UCSD-AML1 (cell line): ENCODE data around the gene NUDCD2.

Experiments
- DNase-seq: peaks from one replicate; lab custom pipeline; 2025; ENCODE audit not compliant: unreplicated experiment; lab: John Stamatoyannopoulos, UW

Gene NUDCD2, protein sequence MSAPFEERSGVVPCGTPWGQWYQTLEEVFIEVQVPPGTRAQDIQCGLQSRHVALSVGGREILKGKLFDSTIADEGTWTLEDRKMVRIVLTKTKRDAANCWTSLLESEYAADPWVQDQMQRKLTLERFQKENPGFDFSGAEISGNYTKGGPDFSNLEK

DNA sequence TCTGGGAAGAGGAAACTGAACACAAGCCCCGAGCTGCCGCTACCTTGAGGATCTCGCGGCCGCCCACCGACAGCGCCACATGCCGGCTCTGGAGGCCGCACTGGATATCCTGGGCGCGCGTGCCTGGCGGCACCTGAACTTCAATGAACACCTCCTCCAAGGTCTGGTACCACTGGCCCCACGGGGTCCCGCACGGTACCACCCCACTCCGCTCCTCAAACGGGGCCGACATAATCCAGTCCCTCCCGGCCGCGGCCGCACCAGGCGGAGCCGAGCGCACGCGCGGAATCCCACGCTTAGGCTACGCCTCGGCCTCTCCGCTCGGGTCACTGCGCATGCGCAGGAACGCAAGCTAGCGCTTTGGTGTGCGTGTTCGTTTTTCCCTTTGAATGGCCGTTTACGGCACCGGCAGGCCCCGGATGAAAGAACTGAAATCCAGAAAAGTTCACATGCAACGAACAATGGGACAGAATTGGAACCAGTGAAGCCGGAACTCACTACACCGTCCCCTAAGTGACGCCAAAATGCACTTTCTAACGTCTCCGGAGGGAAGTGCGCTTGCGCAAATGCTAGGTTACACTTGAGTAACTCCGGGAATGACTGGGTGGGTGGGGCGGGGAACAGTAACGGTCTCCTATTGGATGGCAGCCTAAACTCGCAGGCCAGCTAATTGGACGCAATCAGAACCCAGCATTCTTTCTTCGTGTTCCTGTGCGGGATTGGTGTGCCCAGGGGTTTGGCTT lies at the start of gene NUDCD2:
TSS of gene NUDCD2 (minus strand) at position 284 of the 743 bp plus-strand sequence. CDS start at position 232, 52 bp downstream.
- DNase-seq, result peak; percentile 97

DNA sequence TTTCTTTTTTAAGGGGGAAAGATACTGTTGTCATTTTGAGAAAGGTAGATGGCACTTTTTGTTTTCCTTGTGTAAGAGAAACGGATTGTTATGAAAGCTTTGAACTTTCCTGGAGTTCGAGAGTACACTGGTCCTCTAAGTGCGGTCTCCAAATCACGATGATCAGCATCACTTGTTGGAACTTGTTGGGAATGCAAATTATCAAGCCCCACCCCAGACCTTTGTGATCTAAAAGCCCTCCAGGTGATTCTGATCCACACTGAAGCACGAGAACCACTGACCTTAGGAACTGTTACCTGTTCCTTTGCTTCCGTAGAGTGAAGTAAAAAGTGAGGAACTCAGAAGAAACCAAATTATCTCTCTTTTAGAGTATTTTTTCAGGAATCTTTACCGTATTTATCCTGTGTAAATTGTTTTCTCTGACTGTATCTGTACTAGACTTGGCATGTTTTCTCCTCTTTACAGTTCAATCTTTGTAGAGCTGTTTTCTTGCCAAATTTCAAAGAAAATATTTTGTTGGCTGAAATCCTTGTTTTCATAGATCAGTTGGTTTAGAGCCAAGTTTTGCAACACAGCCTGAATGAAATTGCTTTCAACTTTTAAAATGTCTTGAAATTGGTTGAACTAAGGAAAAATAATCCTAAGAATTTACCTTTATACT lies 49.5 kb upstream of the NUDCD2 start:
- DNase-seq, result no peak

DNA sequence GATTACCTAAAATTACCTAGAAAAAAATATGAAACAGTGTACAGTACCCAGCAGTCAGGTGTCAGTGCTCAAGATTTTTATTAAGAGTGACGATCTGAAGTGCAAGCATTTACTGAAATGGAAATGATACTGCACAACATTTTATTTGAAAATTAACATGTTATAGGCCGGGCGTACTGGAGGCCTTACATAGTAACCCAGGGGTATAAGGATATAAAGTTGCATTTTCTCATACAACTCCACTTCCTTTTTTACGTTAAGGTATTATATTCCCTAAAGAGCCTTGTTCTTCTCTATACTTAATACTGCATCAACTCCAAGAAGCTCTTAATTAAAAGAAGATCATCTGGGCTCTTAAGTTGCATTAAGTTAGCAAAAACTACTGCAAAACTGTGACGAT lies 48.9 kb upstream of the NUDCD2 start:
- no peak for DNase-seq

DNA sequence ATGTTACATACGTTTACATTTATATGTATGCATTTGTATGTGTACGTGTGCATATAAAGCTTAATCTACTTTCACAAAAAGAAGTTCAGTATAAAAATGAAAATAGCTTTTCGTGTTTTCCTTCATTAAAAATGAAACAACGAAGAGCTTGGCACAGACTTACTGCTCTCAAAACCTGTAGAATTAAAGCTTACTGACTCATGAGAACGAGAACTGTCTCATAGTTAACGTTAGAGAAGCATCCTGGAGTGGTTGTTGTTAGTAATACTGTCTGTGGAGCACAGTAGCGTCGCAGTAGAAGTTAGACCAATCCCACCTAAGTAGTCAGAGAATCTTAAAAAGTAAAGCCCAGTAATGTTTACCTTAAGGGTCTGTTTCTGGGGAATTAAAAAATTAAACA lies 46.8 kb upstream of the NUDCD2 start:
- DNase-seq, result no peak

DNA sequence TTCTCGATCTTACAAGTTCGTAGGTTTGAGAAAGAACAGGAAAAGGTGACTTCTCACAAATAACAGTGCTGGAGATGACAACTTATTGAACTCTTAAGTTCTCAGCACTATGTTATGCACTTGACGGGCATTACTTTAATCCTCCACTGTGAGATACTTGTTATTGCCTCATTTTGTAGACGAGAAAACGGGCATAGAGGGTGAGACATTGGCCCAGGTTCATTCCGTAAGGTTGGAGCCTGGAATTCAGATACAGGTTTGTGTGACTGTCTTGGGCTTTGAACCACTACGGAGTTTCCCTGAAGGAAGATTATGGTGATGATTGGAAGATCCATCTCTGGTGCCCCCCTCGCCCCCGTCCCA lies 46.2 kb upstream of the NUDCD2 start:
- peak; percentile 8 for DNase-seq

DNA sequence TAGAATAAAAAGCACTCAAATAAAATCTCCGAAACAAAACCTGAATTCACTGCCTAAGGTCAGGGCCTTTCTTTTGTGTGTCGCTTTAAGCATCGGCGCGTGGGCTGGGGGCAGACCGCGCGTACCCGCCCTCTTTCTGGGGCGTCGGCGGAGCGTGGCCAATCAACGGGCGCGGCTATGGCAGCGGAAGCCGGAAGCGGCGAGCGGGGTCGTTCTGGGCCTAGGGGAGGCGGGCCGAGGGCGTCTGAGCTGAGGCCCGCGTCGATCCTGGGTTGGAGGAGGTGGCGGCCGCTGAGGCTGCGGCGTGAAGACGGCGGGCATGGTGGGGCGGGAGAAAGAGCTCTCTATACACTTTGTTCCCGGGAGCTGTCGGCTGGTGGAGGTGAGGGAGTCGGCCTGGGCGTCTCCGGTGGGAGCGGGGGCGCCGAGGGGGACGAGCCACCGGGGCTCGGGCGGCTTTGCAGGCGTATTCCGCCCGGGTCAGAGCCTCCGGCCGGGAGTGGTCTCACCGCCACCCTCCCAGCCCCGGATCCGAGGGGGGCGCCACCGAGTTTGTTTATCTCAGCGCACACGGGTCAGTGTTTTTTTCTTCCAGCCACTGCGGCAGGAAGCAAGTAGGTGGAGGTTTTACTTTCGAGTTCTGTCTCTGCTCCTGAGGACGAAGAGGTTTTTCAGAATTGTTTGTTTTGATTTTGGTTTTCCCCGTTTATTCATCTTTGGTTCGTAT lies 45.6 kb upstream of the NUDCD2 start, which contains the start of gene MAT2B:
TSS of gene MAT2B (plus strand) at position 252 of the 727 bp plus-strand sequence. CDS start at position 320, 68 bp downstream.
- peak; percentile 96 for DNase-seq

DNA sequence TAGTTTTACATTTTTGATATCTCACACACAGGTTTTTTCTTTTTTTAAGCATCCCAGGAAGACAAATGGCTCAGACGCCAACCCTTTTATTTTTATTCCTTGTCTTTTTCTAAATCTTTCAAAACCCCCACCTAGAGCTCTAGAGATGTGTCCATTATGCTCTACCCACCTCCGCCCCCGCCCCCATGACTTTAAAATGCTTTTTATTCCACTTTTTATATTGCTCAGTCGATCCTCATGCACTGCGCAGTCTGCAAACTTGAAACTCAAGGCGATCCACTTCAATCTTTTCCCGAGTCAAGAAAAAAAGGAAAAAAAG lies 45.1 kb upstream of the NUDCD2 start:
- DNase-seq, result no peak

DNA sequence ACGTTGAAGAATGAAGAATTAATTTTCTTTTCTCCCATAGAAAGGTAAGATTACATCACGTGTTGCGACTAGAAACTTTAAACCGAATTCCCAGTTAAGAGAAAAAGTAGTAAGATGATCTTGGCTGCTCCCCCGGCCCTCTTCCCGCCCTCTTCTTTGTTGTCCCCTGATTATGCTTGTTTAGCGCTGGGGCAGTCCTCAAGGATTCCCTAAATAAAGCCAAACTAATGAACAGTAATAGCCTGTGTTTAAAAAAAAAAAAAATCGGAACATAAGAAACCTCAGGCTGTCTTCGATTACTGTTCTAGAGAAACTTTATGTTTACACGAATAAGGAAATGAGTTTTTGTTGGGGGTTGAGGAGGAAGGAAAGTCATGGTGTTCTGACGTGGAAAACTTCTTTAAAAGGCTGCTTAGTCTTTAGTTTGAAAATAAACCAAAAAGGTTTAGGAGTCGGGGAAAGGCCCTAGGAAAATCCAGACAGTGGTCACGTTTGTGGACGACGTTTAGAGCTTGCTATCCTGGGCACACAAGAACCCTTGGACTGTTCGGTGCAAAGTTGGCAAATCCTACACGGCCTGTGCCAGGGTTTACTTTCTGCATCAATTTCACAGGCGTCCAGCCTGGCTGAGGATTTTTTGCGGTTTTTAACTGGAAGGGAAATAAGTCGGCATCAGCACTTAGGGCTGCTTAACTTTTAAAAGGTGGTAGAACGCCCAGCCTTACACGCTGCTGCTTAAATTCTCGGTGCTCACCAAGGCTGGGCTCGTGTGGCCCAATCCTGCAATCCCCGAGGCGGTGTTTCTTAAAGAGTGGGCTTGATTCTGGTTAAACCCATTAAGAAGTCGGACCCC lies 44.4 kb upstream of the NUDCD2 start:
- DNase-seq, result peak; percentile 52

DNA sequence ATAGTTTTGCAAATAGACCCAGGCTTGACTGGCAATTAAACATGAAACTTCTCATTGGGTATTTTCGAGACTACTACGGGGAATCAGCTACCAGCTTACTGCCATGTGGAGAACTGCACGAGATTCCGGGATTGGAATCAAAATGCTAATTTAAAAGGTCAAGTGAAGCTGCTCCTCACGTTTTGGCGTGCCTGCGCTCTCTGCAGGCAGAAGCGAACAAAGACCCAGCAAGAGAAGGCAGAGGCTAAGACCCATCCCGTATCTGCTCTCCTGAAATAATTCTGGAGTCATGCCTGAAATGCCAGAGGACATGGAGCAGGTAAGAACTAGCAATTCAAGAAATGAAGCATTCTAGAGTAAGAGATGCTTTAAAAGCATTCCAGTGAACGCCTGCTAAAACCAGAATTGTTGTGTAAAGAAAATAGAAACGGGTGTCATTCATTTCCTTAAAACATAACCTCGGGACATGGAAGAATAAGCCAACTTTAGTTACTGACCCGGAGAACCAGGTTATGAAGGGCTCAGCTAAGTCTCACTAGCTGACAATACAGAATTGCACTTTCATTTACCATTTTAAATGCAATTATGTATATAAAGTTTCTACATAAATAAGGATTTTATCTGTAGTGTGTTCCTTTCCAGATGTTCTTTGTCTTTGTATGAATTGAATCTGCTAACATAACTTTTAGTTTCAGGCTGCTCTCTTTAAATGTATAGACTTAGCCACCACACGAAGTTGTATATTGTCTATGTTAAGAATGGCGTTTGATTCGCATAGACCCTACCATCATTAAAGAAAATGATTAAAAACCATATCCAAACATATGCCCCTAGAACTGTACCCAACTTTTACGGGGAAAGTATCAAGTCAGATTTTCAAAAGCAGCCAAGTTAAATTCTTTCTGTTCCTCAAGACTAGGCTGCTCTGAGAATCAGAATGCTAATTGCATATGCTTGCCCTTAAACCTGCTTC lies 43.5 kb upstream of the NUDCD2 start:
- peak; percentile 64 for DNase-seq

DNA sequence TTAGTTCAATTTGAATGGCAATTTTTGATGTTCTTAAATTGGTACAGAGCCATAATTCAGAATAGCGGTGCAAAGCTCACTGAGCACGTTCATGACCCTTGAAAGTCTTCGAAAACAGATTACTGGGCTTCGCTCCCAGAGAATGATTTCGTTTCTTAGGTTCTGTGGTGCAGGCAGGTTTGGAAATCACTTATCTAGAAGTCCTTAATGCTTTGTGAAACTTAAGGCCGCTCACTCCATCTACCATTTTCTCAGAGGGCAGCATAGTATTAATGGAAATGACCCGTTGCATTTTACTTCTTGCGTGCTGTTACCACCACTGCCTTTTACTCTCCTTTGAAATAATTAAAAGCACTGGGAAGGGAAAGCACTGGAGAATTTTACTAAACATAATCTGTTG lies 42.6 kb upstream of the NUDCD2 start:
- no peak for DNase-seq

DNA sequence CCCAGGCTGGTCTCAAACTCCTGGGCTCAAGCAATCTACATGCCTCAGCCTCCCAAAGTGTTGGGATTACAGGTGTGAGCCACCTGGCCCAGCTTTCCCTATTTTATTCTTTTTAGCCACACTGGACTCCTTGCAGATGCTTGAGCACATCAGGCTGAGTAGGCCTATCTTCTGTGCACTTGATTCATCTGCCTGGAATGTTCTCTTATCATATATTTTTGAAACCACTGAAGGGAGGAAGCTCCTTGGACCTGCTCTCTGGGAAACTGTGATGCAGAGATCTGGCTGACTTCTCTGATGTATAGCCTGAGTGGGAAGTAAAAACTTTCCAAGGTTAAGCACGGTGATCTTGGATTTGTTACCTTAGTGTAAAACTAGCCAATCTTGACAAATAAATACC lies 39.0 kb upstream of the NUDCD2 start:
- no peak for DNase-seq

DNA sequence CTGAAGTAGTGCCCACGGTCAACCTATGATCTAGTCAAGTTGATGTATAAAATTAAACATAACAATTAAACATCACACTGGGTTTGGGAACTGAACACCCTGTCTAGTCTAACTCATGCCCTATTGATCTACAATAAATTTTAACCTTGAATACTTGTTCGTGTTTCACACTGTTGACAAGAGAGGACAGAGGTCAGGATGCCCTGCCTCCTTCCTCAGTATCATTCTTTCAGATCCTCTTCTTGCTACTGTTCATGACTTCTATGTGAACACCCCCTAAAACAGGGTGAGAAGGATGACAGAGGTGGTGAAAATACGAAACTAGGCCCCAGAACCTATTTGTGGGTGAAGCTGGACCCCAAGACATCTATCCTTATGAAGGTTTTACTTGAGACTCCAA lies 37.4 kb upstream of the NUDCD2 start:
- DNase-seq, result no peak

DNA sequence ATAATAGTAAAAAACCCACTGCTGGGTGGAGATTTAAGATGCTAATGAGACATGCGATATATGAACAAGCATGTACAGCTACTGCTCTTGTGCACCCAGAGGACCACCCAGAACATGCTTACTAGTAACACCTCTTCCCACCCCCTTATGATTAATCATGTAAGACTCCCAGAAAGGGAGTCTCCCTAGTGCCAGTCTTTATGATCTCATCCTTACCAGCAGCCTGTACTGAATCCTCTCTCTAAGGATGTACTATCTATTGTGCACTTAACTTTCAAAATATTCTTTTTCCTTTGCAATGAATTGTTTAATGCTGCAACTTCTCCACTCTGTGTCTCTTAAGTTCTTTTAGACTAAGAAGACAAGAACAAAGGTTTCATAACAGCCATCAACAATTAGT lies 36.4 kb upstream of the NUDCD2 start:
- DNase-seq, result no peak

DNA sequence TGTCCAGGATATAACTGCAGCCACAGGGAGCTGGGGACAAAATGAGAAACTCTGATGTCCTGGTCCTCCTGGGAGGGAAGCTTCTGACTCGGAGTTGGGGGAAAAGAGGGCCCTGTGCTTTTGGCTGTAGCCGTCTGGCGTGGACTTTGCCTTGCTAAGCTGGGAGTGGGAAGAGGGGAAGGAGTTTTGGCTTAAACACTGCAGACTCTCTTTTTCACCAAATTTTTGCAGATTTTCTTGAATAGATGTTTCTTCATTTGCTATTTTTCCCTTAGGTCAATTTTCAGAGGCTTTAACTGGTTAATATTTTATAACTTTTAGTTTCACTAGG lies 29.8 kb upstream of the NUDCD2 start:
- DNase-seq, result no peak

DNA sequence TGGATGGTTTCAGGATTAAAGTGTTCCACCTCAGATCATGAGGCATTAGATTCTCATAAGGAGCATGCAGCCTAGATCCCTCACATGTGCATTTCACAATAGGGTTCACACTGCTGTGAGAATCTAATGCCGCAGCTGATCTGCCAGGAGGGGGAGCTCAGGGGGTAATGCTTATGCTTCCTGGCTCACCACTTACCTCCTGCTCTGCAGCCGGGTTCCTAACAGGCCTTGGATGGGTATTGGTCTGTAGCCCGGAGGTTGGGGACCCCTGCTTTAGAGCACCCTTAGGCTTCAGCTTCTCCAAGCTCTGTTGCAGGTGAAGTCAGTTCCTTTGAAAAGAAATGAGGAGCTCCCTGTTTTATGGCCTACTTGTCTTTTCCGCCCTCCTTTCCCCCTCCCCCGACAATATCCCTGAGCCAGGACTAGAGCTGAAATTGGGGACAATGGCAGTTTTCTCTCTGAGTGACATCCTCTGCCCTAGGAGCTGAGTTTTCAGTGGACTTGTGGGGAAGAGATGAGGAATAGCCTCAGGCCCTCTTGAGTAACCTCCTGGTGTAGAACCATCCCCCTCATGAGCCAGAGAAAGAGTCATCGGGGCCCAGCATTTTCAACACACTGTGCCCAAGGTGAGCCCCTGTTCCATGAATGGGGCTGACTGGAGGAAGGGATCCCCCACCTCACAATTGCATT lies 29.3 kb upstream of the NUDCD2 start:
- peak; percentile 14 for DNase-seq

DNA sequence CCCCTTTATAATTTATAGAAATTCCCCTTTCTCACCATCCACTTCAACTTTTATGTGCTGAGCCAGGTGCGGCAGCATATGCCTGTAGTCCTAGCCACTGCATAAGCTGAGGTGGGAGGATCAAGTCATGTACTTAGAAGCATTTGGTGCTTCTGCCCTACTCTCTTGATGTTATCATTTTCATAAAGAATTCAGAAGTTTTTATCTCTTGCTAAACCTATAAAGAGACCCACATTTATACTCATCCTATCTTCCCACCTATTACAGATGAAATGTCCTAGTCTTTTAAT lies 19.0 kb upstream of the NUDCD2 start:
- no peak for DNase-seq

DNA sequence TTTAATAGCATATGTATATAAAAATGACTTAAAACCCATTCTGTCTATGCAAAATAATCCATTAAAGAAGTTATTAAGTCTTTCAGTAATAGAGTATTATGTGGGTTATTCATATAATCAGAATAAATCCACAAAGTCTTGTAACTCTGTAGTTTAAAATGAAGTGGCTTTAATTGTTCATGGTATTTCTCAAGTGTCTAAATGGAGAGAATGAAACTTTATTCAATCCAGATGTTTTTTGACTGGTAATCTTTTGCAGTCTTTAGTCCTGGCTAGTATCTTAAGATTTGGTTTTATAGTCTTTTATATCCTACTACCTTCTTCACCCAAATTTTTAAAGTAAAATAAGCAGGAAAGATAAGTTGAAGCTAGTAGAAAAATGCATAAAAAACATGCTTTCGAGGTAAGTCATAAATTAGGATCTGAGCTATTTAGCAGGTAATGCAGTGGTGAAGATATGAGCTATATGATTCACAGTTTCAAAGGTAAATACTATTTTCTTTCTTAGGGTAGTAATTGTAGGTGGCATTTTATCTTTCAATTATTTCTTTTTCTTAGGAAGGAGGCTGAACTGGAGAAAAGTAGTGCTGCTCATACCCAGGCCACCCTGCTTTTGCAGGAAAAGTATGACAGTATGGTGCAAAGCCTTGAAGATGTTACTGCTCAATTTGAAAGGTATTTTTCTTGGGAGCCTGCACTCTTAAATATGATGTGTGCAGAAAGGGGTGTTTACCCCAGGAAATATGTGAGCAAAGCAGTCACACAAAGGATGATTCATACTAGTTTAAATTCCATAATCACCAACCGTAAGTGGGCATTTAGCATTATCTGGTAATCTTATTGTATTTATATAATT lies 18.5 kb upstream of the NUDCD2 start:
- DNase-seq, result no peak

DNA sequence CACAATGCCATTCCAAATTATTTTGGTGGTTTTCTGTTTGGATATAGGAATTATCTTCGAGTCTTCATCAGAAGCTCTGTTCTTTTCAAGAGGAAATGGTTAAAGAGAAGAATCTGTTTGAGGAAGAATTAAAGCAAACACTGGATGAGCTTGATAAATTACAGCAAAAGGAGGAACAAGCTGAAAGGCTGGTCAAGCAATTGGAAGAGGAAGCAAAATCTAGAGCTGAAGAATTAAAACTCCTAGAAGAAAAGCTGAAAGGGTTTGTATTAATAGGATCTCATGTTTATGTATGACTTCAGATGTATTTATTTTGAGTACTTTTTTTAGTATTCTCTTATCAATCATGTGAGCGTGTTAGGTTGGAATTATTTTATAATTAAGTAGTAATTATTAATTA lies 15.5 kb upstream of the NUDCD2 start:
- no peak for DNase-seq
